ACC112 (cell line): ENCODE measurements around the gene VSIR.

Experiments used
- H2AFZ ChIP-seq: fragments of 200-600 bp; sonication (generic); one replicate; pipeline ENCODE4 v1.6.0; 2017; ENCODE audit warnings: antibody characterized with exemption, low read length; ENCODE audit not compliant: unreplicated experiment
- H3K27ac ChIP-seq: fragments of 200-600 bp; sonication (generic); 2 replicates; pipeline ENCODE4 v1.5.1; 2014; ENCODE audit warnings: low read depth, mild to moderate bottlenecking, antibody characterized with exemption, low read length, moderate library complexity
- H3K27me3 ChIP-seq: fragments of 200-600 bp; sonication (generic); 2 replicates; pipeline ENCODE4 v1.6.1; 2014; ENCODE audit warnings: mild to moderate bottlenecking, antibody characterized with exemption, low read length, moderate library complexity, mixed read lengths; ENCODE audit not compliant: insufficient read depth
- H3K36me3 ChIP-seq: fragments of 200-600 bp; sonication (generic); 2 replicates; pipeline ENCODE4 v1.6.1; 2016; ENCODE audit warnings: mild to moderate bottlenecking, antibody characterized with exemption, low read length, moderate library complexity, mixed read lengths; ENCODE audit not compliant: insufficient read depth
- H3K4me1 ChIP-seq: fragments of 200-600 bp; sonication (generic); one replicate; pipeline ENCODE4 v1.6.1; 2016; ENCODE audit warnings: low read length, mixed read lengths; ENCODE audit not compliant: insufficient read depth, unreplicated experiment, control insufficient read depth
- H3K4me3 ChIP-seq: fragments of 200-600 bp; sonication (generic); 2 replicates; pipeline ENCODE4 v1.5.1; 2014; ENCODE audit warnings: mild to moderate bottlenecking, low read depth, low read length
- H3K79me2 ChIP-seq: fragments of 200-600 bp; sonication (generic); one replicate; pipeline ENCODE4 v1.6.0; 2016; ENCODE audit warnings: low read length; ENCODE audit not compliant: control insufficient read depth, unreplicated experiment, insufficient read depth

The VSIR gene

GRCh38 chr10:71743866-71744265, 29.5 kb downstream of the VSIR start:
- Histone ChIP-seq H3K4me3 (no peak overlapping the region), H3K4me1 (no peaks in the 10 kb centered on the region), H3K27ac (no peak overlapping the region), H3K27me3 (no peaks in the 10 kb centered on the region), H3K36me3 (no peaks in the 10 kb centered on the region), H2AFZ (no peak overlapping the region), H3K79me2 (no peaks in the 10 kb centered on the region)

- H3K27me3 ChIP-seq: no peaks in the 10 kb centered on the region
- H3K79me2 ChIP-seq: no peaks in the 10 kb centered on the region
- H3K27ac ChIP-seq: no peak overlapping the region
- H3K4me3 ChIP-seq: no peak overlapping the region
- no peaks in the 10 kb centered on the region for H3K4me1 ChIP-seq
- no peaks in the 10 kb centered on the region for H3K36me3 ChIP-seq
- H2AFZ ChIP-seq: no peak overlapping the region
Observed at GRCh38 chr10:71743089-71743838, 30.1 kb downstream of the VSIR start.

- H2AFZ ChIP-seq: no peak overlapping the region
- H3K36me3 ChIP-seq: no peaks in the 10 kb centered on the region
- H3K4me1 ChIP-seq: no peaks in the 10 kb centered on the region
- no peak overlapping the region for H3K4me3 ChIP-seq
- H3K79me2 ChIP-seq: no peaks in the 10 kb centered on the region
- no peak overlapping the region for H3K27ac ChIP-seq
- no peaks in the 10 kb centered on the region for H3K27me3 ChIP-seq
Observed at GRCh38 chr10:71742301-71743088, 30.8 kb downstream of the VSIR start.

GRCh38 chr10:71741671-71742070, 31.6 kb downstream of the VSIR start:
- Histone ChIP-seq H3K79me2 (no peaks in the 10 kb centered on the region), H3K4me3 (no peak overlapping the region), H2AFZ (no peak overlapping the region), H3K4me1 (no peaks in the 10 kb centered on the region), H3K27ac (no peak overlapping the region), H3K27me3 (no peaks in the 10 kb centered on the region), H3K36me3 (no peaks in the 10 kb centered on the region)

GRCh38 chr10:71741029-71741428, 32.3 kb downstream of the VSIR start:
- Histone ChIP-seq H3K4me3 (no peak overlapping the region), H3K36me3 (no peaks in the 10 kb centered on the region), H2AFZ (no peak overlapping the region), H3K27me3 (no peaks in the 10 kb centered on the region), H3K79me2 (no peaks in the 10 kb centered on the region), H3K27ac (no peak overlapping the region), H3K4me1 (no peaks in the 10 kb centered on the region)

GRCh38 chr10:71740069-71740653, 33.2 kb downstream of the VSIR start:
- H3K4me3 ChIP-seq: no peak overlapping the region
- no peak overlapping the region for H2AFZ ChIP-seq
- no peaks in the 10 kb centered on the region for H3K4me1 ChIP-seq
- H3K36me3 ChIP-seq: no peaks in the 10 kb centered on the region
- H3K27me3 ChIP-seq: no peaks in the 10 kb centered on the region
- H3K27ac ChIP-seq: no peak overlapping the region
- H3K79me2 ChIP-seq: no peaks in the 10 kb centered on the region

GRCh38 chr10:71739358-71739900, 33.9 kb downstream of the VSIR start:
- H3K36me3 ChIP-seq: no peaks in the 10 kb centered on the region
- no peak overlapping the region for H3K27ac ChIP-seq
- no peaks in the 10 kb centered on the region for H3K79me2 ChIP-seq
- no peak overlapping the region for H2AFZ ChIP-seq
- no peaks in the 10 kb centered on the region for H3K27me3 ChIP-seq
- H3K4me1 ChIP-seq: no peaks in the 10 kb centered on the region
- no peak overlapping the region for H3K4me3 ChIP-seq

GRCh38 chr10:71737834-71738197, 35.5 kb downstream of the VSIR start:
- Histone ChIP-seq H2AFZ (no peak overlapping the region), H3K4me1 (no peaks in the 10 kb centered on the region), H3K4me3 (no peak overlapping the region), H3K79me2 (no peaks in the 10 kb centered on the region), H3K36me3 (no peaks in the 10 kb centered on the region), H3K27ac (no peak overlapping the region), H3K27me3 (peaks cover 4% of the 10 kb centered on the region; the same call in 1 of the 2 replicates)

- no peak overlapping the region for H3K27ac ChIP-seq
- no peaks in the 10 kb centered on the region for H3K79me2 ChIP-seq
- H3K4me3 ChIP-seq: no peak overlapping the region
- H3K27me3 ChIP-seq: peaks cover 4% of the 10 kb centered on the region; the same call in 1 of the 2 replicates
- H2AFZ ChIP-seq: no peak overlapping the region
- no peaks in the 10 kb centered on the region for H3K4me1 ChIP-seq
- no peaks in the 10 kb centered on the region for H3K36me3 ChIP-seq
Observed at GRCh38 chr10:71737001-71737833, 36.1 kb downstream of the VSIR start.

GRCh38 chr10:71736570-71736952, 36.8 kb downstream of the VSIR start:
- H3K79me2 ChIP-seq: no peaks in the 10 kb centered on the region
- H3K27me3 ChIP-seq: peaks cover 4% of the 10 kb centered on the region; the same call in 1 of the 2 replicates
- no peaks in the 10 kb centered on the region for H3K36me3 ChIP-seq
- no peak overlapping the region for H2AFZ ChIP-seq
- no peaks in the 10 kb centered on the region for H3K4me1 ChIP-seq
- no peak overlapping the region for H3K27ac ChIP-seq
- no peak overlapping the region for H3K4me3 ChIP-seq
